ENCODE data around the gene MGRN1.
A peak's percentile ranks its signal among the peaks of the same experiment; 100 is the strongest.
"Not testable (repeated sequence)": the region's sequence is repeated elsewhere in the genome, so short reads cannot be mapped to it uniquely, and the experiment has no call there.

The MGRN1 gene

DNA sequence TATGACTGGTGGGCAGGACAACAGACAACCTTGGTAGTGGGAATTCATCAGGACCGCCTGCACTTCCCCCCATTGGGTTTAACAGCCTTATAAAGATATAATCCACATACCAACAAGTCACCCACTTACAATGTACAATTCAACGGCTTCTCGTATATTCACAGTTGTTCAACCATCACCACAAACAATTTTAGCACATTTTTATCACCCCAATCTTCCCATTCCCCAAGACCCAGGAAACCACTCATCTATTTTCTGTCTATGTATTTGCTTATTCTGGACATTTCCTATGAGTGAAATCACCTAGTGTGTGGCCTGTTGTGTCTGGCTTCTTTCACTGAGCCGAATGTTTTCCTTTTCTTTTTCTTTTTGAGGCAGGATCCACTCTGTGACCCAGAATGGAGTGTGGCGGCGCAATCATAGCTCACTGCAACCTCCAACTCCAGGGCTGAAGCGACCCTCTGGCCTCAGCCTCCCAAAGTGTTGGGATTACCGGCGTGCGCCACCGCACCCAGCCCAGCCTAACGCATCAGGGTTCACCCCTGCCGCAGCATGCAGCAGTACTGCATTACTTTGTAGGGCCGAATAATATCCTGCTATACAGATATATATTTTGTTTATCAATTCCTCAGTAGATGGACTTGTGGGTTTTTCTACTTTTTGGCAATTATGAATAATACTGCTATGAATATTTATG, 98.6 kb downstream of the MGRN1 start:
- no peak for DNase-seq (ENCODE audit: extremely low read depth in 1 of 2, low read depth in 1 of 2)

- no peak for DNase-seq (ENCODE audit: extremely low read depth in 1 of 2, low read depth in 1 of 2)
Observed at GRCh38 chr16:4724661-4725270, 100.1 kb downstream of the MGRN1 start.

- no peak for DNase-seq (ENCODE audit: extremely low read depth in 1 of 2, low read depth in 1 of 2)
Observed at GRCh38 chr16:4726616-4727015, 102.0 kb downstream of the MGRN1 start.

GRCh38 chr16:4728676-4729075, 104.0 kb downstream of the MGRN1 start:
- no peak for DNase-seq (ENCODE audit: extremely low read depth in 1 of 2, low read depth in 1 of 2)

- no peak for DNase-seq (ENCODE audit: extremely low read depth in 1 of 2, low read depth in 1 of 2)
Observed at GRCh38 chr16:4729876-4730275, 105.2 kb downstream of the MGRN1 start.

GRCh38 chr16:4733211-4733742, 108.7 kb downstream of the MGRN1 start:
- DNase-seq (ENCODE audit: extremely low read depth in 1 of 2, low read depth in 1 of 2) = no peak

DNA sequence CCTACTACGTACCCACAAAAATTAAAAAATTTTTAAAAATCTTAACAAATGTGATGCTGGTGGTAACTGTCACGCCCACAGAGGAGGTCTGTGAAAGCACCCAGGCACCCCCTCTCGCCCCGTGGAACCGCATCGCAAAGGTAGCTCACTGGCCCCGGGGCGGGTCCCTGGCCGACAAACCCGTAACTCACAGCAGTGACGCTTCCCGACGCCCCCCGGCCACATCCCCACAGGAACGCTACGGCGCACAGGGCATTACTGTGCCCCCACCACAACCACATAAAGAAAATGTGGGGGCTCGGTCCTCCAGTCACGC, 109.1 kb downstream of the MGRN1 start:
- peak; percentile 1 to 2 for DNase-seq (ENCODE audit: extremely low read depth in 1 of 2, low read depth in 1 of 2)

DNA sequence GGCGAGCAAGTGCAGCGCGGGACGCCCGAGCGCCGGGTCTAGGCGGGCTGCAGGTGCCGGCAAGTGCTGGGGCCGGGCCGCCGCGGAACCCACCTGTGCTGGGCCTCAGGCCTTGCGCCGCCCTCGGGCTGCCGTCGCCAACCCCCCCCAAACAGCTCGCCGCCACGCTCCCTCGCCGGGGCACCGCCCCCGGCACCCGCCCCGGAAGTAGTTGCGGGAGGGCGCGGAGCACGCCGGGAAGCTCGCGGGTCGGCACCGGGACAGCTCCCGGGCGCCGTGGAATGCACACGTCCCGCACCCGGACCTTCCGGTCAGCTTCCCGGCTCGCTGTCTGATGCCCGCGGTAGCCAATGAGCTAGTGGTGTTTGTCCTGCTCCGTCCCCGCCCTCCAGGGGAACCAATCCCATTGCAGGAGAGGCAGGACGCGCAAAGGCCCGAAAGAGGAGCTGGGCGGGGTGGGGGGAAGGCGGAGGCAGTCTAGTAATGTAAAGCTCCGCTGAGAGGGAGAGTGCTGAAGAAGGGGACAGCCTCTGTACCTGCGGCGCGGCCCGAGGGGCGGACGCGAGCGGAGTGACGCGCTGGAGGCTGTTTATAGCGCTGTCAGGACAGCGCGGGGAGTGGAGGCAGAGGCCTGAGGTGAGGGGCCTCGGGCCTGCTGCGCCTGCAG, 109.6 kb downstream of the MGRN1 start, which contains the start of the genes ANKS3 and DNAAF8:
Gene ANKS3, minus strand, starts transcription at position 209 of the 667 bp plus-strand sequence. CDS start 4,122 bp downstream, outside the sequence.
Gene DNAAF8, plus strand, starts transcription at position 475 of the 667 bp plus-strand sequence. CDS start 1,978 bp downstream, outside the sequence.
- peak; percentile 30 to 68 for DNase-seq (ENCODE audit: extremely low read depth in 1 of 2, low read depth in 1 of 2)

DNA sequence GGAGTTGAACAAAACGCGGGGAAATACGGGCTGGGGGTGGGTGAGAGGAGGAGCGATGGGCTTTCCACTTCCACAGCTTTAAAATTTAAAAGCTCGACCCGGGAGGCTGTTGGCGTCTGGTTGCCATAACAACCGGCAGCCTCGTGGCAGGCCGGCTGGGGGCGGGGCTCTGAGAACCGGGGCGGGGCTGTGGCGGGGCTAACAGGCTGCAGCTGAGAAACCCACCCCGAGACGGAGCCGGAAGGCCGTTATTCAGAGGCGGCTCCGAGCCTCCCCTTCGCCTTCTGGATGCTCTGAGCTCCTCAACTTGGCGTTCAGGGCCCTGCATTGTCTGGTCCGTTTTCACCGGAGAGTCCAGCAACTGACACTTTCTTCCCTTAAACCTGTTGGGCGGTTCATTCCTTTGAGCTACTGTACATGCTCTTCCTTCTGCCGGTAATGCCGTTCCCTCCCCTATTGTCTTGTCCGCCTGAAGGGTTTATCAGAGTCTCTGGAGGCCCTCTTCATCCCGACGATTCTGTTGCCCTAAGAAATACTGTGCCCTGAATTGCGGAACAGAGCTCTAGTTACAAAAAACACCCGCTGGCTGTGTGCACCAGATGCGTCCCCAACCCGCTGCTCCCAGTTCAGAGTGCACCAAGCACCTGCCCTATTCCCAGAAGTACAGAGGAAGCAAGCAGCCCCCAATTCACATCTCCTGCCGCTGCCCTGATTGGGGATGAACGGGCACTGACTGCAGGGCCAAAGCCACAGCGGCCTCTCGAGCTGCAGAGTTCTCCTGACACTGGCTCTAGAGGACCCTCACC, 110.3 kb downstream of the MGRN1 start:
- peak; percentile 81 to 93 for DNase-seq (ENCODE audit: extremely low read depth in 1 of 2, low read depth in 1 of 2)

DNA sequence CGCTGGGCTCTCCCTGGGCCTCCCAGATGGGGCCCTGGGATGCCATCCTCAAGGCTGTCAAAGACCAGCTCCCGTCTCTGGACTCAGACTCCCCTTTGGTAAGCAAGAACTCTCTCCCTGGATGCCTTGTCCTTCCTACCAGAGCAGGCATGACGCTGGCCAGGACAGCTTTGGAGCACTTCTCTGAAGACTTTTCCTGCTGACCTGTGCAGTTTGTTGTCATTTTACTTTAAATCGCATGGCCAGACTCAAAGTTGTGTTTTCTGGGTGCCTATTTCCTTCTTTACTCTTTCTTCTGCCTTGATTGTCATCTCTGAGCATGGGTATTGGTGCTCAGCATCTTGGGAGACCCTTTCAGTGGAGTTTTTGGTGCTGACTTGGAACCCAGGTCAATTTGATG, 111.9 kb downstream of the MGRN1 start:
- DNase-seq (ENCODE audit: extremely low read depth in 1 of 2, low read depth in 1 of 2) = no peak

DNA sequence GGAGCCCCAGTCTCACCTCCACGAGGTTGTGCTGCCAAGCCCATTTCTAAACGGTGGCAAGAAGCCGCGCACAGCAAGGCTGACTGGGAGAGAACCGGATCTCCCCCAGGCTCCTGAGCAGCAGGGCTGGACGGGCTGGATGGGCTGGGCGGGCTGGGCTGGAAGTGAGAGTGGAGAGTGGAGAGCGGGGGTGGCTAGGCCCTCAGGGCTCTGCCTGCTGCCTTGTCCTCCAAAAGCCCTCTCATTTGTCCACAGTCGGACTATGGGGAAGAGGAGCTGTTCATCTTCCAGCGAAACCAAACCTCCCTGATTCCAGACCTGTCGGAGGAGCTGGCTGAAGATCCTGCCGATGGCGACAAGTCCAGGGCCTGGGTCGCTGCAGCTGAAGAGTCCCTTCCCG, 112.9 kb downstream of the MGRN1 start:
- no peak for DNase-seq (ENCODE audit: extremely low read depth in 1 of 2, low read depth in 1 of 2)

DNA sequence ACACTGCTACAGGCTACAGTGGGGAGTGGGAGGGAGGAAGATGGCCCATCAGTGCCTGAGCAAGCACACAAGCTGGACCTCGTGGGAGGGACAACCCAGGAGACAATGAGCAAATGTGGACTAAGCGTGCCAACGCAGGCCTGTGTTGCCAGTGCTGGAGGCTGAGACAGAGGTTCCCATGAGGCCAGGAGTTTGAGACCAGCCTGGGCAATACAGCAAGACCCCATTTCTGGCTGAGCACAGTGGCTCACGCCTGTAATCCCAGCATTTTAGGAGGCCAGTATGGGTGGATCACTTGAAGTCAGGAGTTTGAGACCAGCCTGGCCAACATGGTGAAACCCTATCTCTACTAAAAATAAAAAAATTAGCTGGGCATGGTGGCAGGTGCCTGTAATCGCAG, 113.7 kb downstream of the MGRN1 start:
- DNase-seq (ENCODE audit: extremely low read depth in 1 of 2, low read depth in 1 of 2) = not testable (repeated sequence)

Data from activated CD8-positive, alpha-beta memory T cell treated with anti-CD3 and anti-CD28 coated beads for 1 hour (primary cell).